DOHH2 (cell line): ENCODE data around the gene ARHGEF25.
A peak's percentile ranks its signal among the peaks of the same experiment; 100 is the strongest.

Experiments used
- H3F3A ChIP-seq: fragments of 200-600 bp; sonication (generic), shearing (Covaris generic); 2 replicates; pipeline ENCODE4 v1.6.0; 2016; ENCODE audit warnings: antibody characterized with exemption, mild to moderate bottlenecking; ENCODE audit not compliant: control insufficient read depth, insufficient read depth
- H3K27ac ChIP-seq: fragments of 200-600 bp; sonication (generic); 2 replicates; pipeline ENCODE4 v1.5.1; 2014; ENCODE audit warnings: low read depth, mild to moderate bottlenecking, low read length, moderate library complexity
- H3K27me3 ChIP-seq: fragments of 200-600 bp; sonication (generic); 2 replicates; pipeline ENCODE4 v1.6.1; 2014; ENCODE audit warnings: mild to moderate bottlenecking, low read length, mixed read lengths; ENCODE audit not compliant: control insufficient read depth
- H3K36me3 ChIP-seq: fragments of 200-600 bp; sonication (generic); 2 replicates; pipeline ENCODE4 v1.6.1; 2014; ENCODE audit warnings: mild to moderate bottlenecking, low read length, moderate library complexity, mixed read lengths; ENCODE audit not compliant: control insufficient read depth
- H3K4me1 ChIP-seq: fragments of 200-600 bp; sonication (generic); 2 replicates; pipeline ENCODE4 v1.6.1; 2014; ENCODE audit warnings: mild to moderate bottlenecking, low read length, mixed read lengths; ENCODE audit not compliant: control insufficient read depth
- H3K4me2 ChIP-seq: fragments of 200-600 bp; sonication (generic); 2 replicates; pipeline ENCODE4 v1.6.0; 2014; ENCODE audit warnings: mild to moderate bottlenecking, low read length, moderate library complexity
- H3K4me3 ChIP-seq: fragments of 200-600 bp; sonication (generic); 2 replicates; pipeline ENCODE4 v1.5.1; 2014; ENCODE audit warnings: mild to moderate bottlenecking, low read length, mixed read lengths
- H3K79me2 ChIP-seq: fragments of 200-600 bp; sonication (generic); 2 replicates; pipeline ENCODE4 v1.6.1; 2014; ENCODE audit warnings: mild to moderate bottlenecking, low read length, mixed read lengths; ENCODE audit not compliant: control insufficient read depth
- H3K9me2 ChIP-seq: fragments of 200-600 bp; sonication (generic); replicated peaks from 2 replicates; pipeline ENCODE4 v1.6.1; 2014; ENCODE audit warnings: mild to moderate bottlenecking, low read length, mixed read lengths; ENCODE audit not compliant: control insufficient read depth
- H3K9me3 ChIP-seq: fragments of 200-600 bp; sonication (generic); 2 replicates; pipeline ENCODE4 v1.6.1; 2014; ENCODE audit warnings: antibody characterized with exemption, low read length, mixed read lengths; ENCODE audit not compliant: control insufficient read depth, insufficient read depth
- H4K20me1 ChIP-seq: fragments of 200-600 bp; sonication (generic); 2 replicates; pipeline ENCODE4 v1.6.0; 2014; ENCODE audit warnings: low read depth, mild to moderate bottlenecking, antibody characterized with exemption, low read length, moderate library complexity; ENCODE audit not compliant: control insufficient read depth, insufficient read depth
- EZH2phosphoT487 ChIP-seq: fragments of 200-600 bp; sonication (generic); IDR thresholded peaks from 2 replicates; pipeline ENCODE4 v1.6.1; 2017; ENCODE audit warnings: borderline replicate concordance, mild to moderate bottlenecking, antibody characterized with exemption, low read length, moderate library complexity, mixed read lengths
- TF ChIP-seq, protein P1 (sequence below): fragments of 200-600 bp; sonication (generic); IDR thresholded peaks from one replicate; pipeline ENCODE4 v1.5.1; 2014; ENCODE audit warnings: antibody characterized with exemption, mild to moderate bottlenecking, low read depth, low read length; ENCODE audit not compliant: poor library complexity, severe bottlenecking

ARHGEF25 gene

DNA sequence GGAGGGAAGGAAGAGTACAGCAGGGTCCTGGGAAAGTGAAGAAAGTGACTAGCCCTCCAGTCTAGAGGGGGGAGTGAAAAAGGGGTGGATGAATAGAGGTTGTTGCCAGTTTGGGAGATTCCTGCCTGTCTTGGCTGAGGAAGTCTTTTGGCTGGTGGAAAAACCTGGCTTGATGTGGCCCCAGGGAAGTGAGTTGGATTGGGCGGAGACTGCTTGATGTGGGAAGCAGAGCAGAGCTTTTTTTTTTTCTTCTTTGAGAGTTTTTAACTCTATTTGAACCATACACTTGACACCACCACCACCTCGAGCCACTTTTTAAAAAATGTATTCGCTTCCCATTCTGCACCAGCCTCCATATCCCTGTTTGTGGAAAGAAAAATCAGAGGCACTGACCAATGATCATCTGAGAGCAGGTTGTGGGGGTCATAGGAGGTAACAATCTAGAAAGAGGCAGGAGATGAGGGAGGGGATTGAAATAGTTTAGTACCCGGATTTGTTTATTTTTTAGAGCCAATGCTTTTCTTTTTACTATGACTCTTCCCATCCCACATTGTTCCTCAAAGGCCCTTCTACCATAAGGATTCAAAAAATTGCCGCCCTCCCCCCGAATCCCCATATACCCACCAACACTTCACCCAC lies 7.3 kb upstream of the ARHGEF25 start:
- peaks cover 7% of the 10 kb centered on the region; the same call in 1 of the 2 replicates for H3K36me3 ChIP-seq
- H4K20me1 ChIP-seq: no peaks in the 10 kb centered on the region
- H3K27ac ChIP-seq: no peak overlapping the region
- H3K9me3 ChIP-seq: no peaks in the 10 kb centered on the region
- H3K79me2 ChIP-seq: no peaks in the 10 kb centered on the region
- no peaks in the 10 kb centered on the region for H3K9me2 ChIP-seq
- peaks cover 2% of the 10 kb centered on the region; the same call in 1 of the 2 replicates for H3K4me1 ChIP-seq
- peak overlapping the region; percentile 66 for H3K4me3 ChIP-seq
- peaks cover 3% of the 10 kb centered on the region; the same call in 1 of the 2 replicates for H3F3A ChIP-seq
- H3K4me2 ChIP-seq: peak overlapping the region; percentile 50
- peaks cover 24% of the 10 kb centered on the region for H3K27me3 ChIP-seq
- TF ChIP-seq, protein P1, sequence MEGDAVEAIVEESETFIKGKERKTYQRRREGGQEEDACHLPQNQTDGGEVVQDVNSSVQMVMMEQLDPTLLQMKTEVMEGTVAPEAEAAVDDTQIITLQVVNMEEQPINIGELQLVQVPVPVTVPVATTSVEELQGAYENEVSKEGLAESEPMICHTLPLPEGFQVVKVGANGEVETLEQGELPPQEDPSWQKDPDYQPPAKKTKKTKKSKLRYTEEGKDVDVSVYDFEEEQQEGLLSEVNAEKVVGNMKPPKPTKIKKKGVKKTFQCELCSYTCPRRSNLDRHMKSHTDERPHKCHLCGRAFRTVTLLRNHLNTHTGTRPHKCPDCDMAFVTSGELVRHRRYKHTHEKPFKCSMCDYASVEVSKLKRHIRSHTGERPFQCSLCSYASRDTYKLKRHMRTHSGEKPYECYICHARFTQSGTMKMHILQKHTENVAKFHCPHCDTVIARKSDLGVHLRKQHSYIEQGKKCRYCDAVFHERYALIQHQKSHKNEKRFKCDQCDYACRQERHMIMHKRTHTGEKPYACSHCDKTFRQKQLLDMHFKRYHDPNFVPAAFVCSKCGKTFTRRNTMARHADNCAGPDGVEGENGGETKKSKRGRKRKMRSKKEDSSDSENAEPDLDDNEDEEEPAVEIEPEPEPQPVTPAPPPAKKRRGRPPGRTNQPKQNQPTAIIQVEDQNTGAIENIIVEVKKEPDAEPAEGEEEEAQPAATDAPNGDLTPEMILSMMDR: no peak
- no peak for TF ChIP-seq EZH2phosphoT487

DNA sequence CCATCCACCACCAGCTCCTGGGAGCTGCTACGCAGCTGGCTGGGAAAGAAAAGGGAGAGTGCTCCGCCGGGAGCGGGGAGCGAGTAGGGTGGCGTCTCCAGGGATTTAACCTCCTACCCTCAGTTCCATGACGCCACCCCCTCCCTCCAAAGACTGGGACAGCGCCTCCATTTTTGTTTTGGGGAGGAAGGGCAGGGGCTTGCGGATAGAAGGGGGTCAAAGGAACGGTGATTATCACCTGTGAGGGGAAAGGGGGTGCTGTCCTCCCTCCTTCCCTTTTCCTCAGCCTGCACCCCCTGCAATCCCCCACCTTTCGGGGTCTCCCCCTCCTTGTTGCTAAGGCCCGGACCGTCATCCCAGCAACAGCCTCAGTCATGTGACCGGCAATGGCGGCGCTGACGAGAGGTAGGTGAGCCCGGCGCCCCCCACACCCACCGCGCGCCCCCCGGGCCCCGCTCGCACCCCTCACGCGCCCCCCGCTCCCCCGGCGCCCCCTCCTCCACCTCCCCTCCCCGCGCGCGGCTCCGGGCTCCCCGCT lies 6.7 kb upstream of the ARHGEF25 start, which contains the start of gene DTX3:
Gene DTX3 (plus strand): TSS at position 371 of the 538 bp plus-strand sequence. CDS start 1,694 bp downstream, outside the sequence.
- H3K27me3 ChIP-seq: peaks cover 26% of the 10 kb centered on the region
- H3K36me3 ChIP-seq: peaks cover 6% of the 10 kb centered on the region; the same call in 1 of the 2 replicates
- H3K27ac ChIP-seq: no peak within 1 kb of the TSS
- H3K4me3 ChIP-seq: peak within 1 kb of the TSS; percentile 66
- peaks cover 2% of the 10 kb centered on the region; the same call in 1 of the 2 replicates for H3K4me1 ChIP-seq
- H3K4me2 ChIP-seq: peak within 1 kb of the TSS; percentile 50
- H3K9me2 ChIP-seq: no peaks in the 10 kb centered on the region
- H3K9me3 ChIP-seq: no peaks in the 10 kb centered on the region
- H3K79me2 ChIP-seq: no peaks in the 10 kb centered on the region
- H4K20me1 ChIP-seq: no peaks in the 10 kb centered on the region
- peaks cover 3% of the 10 kb centered on the region; the same call in 1 of the 2 replicates for H3F3A ChIP-seq
- TF ChIP-seq, protein P1: no peak
- TF ChIP-seq EZH2phosphoT487: no peak

DNA sequence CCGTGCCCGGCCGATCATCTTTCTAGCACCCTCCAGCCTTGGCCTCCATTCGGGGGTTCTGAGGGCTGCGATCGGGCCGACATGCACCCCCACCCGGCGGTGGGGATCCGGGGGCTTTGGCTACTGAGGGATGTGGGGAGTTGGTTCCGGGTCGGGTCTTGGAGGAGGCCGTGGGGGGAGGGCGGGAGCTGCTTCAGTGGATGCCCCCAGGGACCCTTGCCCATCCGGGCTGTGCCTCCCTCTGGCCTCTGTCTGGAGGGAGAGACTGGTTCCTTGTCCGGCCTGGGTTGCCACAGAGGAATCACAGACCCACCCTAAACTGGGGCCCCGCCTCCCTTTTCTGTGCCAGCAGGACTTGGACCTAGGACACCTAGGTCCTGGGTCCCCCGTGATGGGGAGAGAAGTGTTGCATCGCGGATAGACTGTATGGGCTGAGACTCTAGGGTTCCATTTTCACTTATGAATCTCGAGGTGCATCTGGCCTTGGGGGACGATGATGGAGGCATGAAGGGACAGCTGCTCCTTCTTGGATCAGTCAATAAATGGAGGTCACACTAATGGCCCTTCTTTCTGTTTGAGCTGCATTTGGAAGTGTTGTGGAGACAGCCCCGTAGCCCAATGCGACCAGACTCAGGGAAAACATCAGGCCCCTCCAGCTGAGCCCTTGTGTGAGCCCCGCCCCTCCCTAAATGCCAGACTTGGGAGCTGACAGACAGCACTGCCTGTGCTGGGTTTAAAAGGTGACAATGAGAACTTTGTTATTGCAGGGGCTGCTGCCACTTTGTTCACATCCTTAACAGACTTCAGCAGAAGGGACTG lies 6.0 kb upstream of the ARHGEF25 start:
- Histone ChIP-seq H3K4me1 (peaks cover 2% of the 10 kb centered on the region; the same call in 1 of the 2 replicates), H3K79me2 (no peaks in the 10 kb centered on the region), H3K4me2 (peak overlapping the region; percentile 50), H3K9me2 (no peaks in the 10 kb centered on the region), H3F3A (peaks cover 3% of the 10 kb centered on the region; the same call in 1 of the 2 replicates), H3K27ac (no peak overlapping the region), H3K27me3 (peaks cover 26% of the 10 kb centered on the region), H3K9me3 (no peaks in the 10 kb centered on the region), H3K36me3 (peaks cover 6% of the 10 kb centered on the region; the same call in 1 of the 2 replicates), H3K4me3 (peak overlapping the region; percentile 66), H4K20me1 (no peaks in the 10 kb centered on the region)
- TF ChIP-seq, protein P1: no peak
- no peak for TF ChIP-seq EZH2phosphoT487
